Thoracic aorta (tissue), 2 donors: Measurements from ENCODE around the gene RAB3A. TPM values are rescaled to one million over a fixed set of nuclear protein-coding genes. Genes with fewer than 3 reads are reported as not detected.

Experiments
- ATAC-seq: fragments of 150-250 bp; one replicate; pipeline ENCODE4 v1.8.0; 2017; ENCODE audit warnings: low read depth; ENCODE audit not compliant: insufficient number of reproducible peaks, low FRiP score
- DNase-seq: peaks from one replicate; pipeline ENCODE4 v3.0.0-alpha.2; 2020; ENCODE audit warnings: low spot score
- H3K27ac ChIP-seq, 2 donors: fragments of 200-600 bp; sonication (generic); 1 replicate in 1 of 2; 2 replicates in 1 of 2; pipeline ENCODE4 v1.5.1; 2016; ENCODE audit warnings: mild to moderate bottlenecking in 2 of 2, moderate library complexity in 2 of 2
- H3K27me3 ChIP-seq: fragments of 200-600 bp; sonication (generic); replicated peaks from 2 replicates; pipeline ENCODE4 v1.6.0; 2016; ENCODE audit warnings: mild to moderate bottlenecking; ENCODE audit not compliant: insufficient read depth
- H3K36me3 ChIP-seq: fragments of 200-600 bp; sonication (generic); one replicate; pipeline ENCODE4 v1.5.1; 2016
- H3K4me1 ChIP-seq, 2 donors: fragments of 200-600 bp; sonication (generic); 1 replicate in 1 of 2; 2 replicates in 1 of 2; pipeline versions ENCODE4 v1.5.1 to v1.6.0; 2016; ENCODE audit warnings: low read depth in 2 of 2, mild to moderate bottlenecking in 1 of 2; ENCODE audit not compliant: control insufficient read depth in 1 of 2
- H3K4me3 ChIP-seq: fragments of 200-600 bp; sonication (generic); 2 replicates; pipeline ENCODE4 v1.5.1; 2016; ENCODE audit warnings: mild to moderate bottlenecking
- H3K9me3 ChIP-seq: fragments of 200-600 bp; sonication (generic); 2 replicates; pipeline ENCODE4 v1.5.1; 2016
- total RNA-seq, 2 donors: library from RNA; depleted of rRNA; stranded (reverse); fragments of >200 nt; gene quantifications; one replicate each; pipeline versions ENCODE4 v1.1.0 to v1.2.3, GENCODE V29; 2016
- TF ChIP-seq, protein P1 (sequence below): fragments of 200-600 bp; sonication (generic); IDR thresholded peaks from one replicate; pipeline ENCODE4 v1.5.1; 2019; ENCODE audit warnings: antibody characterized with exemption

Gene RAB3A
- total RNA-seq, 2 donors from 2014 or later: 1.9 TPM; not detected in 1

DNA sequence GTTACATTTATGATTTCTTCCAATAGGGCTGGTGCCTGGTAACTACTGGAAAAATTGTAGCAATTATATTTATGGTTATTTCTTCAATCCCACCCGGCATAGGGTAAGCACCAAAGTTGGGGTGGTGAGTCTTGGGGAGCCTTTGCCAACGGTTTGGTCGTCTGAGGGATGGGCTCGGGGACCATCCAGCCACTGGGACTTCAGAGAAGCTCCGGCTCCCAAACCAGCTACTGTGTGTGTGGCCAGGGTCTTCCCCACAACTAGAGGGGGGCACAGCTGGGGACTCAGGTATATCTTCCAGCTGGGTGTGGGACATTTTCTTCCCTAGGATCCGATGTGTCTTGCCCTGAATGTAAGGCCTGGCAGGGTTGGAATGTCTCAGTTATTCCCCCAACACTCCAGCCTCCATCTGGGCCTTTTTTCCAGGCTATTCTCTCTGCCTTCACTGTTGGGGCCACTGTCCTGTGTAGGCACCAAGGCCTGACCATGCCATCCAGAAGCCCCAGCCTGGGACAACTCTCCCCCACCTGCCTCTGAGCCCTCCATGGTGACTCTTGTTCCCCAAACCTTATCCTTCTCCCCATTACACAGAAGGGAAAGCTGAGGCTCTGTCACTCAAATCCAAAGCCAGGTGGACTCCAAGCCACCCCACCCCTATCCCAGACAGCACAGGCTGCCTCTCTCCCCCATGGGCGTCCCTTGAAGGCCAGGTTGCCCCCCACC, 31.4 kb downstream of the RAB3A start:
- DNase-seq: no peak
- TF ChIP-seq, protein P1, sequence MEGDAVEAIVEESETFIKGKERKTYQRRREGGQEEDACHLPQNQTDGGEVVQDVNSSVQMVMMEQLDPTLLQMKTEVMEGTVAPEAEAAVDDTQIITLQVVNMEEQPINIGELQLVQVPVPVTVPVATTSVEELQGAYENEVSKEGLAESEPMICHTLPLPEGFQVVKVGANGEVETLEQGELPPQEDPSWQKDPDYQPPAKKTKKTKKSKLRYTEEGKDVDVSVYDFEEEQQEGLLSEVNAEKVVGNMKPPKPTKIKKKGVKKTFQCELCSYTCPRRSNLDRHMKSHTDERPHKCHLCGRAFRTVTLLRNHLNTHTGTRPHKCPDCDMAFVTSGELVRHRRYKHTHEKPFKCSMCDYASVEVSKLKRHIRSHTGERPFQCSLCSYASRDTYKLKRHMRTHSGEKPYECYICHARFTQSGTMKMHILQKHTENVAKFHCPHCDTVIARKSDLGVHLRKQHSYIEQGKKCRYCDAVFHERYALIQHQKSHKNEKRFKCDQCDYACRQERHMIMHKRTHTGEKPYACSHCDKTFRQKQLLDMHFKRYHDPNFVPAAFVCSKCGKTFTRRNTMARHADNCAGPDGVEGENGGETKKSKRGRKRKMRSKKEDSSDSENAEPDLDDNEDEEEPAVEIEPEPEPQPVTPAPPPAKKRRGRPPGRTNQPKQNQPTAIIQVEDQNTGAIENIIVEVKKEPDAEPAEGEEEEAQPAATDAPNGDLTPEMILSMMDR: no peak
- peaks cover 11% of the 10 kb centered on the region for H3K36me3 ChIP-seq
- no peak overlapping the region for H3K4me3 ChIP-seq
- no peaks in the 10 kb centered on the region for H3K9me3 ChIP-seq
- peaks cover 6 to 12% of the 10 kb centered on the region in 2 donors for H3K4me1 ChIP-seq
- H3K27me3 ChIP-seq: no peaks in the 10 kb centered on the region
- no peak for ATAC-seq
- H3K27ac ChIP-seq: no peak overlapping the region

DNA sequence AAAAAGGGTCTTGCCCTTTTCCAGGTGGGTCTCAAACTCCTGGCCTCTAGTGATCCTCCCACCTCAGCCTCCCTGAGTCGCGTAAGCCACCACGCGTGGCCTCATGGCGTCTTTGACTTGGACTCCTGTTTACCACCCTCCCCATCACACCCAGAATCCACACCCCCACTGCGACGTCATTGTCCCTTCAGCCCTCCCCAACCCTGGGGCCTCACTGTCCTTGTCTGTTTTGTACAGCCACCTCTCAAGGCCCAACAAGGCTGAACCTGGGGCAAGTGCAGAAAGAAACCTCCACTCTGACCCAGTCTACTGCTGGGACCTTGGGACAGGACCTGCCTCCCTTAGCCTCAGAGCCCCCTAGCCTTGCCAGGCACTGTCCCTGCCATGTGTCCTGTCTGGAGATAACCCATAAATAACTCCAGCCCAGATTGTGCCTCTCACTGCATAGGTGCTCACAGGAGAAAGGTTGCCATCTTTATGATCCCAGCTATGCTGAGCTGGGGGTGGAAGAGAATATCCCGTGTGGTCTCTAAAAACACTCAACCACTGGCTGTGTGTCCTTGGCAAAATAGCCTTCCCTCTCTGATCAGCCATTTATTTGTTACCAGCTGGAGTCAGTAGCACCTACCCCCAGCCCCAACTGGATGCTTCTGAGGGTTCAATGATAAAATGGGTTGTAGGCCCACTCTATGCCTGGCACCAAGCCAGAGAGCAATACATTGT, 32.1 kb downstream of the RAB3A start:
- peaks cover 18% of the 10 kb centered on the region for H3K36me3 ChIP-seq
- no peaks in the 10 kb centered on the region for H3K9me3 ChIP-seq
- H3K4me3 ChIP-seq: no peak overlapping the region
- ATAC-seq: no peak
- TF ChIP-seq, protein P1: no peak
- peaks cover 6 to 12% of the 10 kb centered on the region in 2 donors for H3K4me1 ChIP-seq
- no peak for DNase-seq
- H3K27ac ChIP-seq: no peak overlapping the region
- H3K27me3 ChIP-seq: no peaks in the 10 kb centered on the region

DNA sequence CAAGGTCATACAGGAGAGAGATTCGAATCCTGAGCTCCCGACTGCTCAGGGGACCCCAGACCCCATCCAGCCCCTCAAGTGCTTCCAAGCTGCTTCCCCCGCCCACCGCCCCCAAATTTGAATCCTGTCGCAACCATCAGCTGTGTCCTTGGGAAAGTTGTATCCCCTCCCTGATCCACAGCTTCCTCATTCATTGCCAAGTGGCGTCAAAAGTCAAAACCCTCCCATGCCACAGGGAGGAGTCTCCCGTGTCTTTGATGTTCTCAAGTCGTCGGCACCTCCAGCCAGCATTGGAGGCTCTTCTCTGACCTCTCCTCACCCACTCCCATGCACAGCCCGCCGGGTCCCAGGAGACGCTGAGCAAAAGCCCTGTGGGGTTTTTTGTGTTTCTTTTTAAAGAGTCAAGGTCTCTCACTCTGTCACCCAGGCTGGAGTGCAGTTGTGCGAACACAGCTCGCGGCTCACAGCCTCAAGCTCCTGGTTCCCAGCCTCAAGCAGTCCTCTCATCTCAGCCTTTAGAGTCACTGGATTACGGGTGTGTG, 33.1 kb downstream of the RAB3A start:
- H3K36me3 ChIP-seq: peaks cover 22% of the 10 kb centered on the region
- ATAC-seq (no peak), DNase-seq (no peak)
- H3K4me1 ChIP-seq: peaks cover 6 to 12% of the 10 kb centered on the region in 2 donors
- H3K4me3 ChIP-seq: no peak overlapping the region
- H3K27me3 ChIP-seq: no peaks in the 10 kb centered on the region
- TF ChIP-seq, protein P1: no peak
- H3K9me3 ChIP-seq: no peaks in the 10 kb centered on the region
- peak overlapping the region in 1 of 2 donors; percentile 36 for H3K27ac ChIP-seq

DNA sequence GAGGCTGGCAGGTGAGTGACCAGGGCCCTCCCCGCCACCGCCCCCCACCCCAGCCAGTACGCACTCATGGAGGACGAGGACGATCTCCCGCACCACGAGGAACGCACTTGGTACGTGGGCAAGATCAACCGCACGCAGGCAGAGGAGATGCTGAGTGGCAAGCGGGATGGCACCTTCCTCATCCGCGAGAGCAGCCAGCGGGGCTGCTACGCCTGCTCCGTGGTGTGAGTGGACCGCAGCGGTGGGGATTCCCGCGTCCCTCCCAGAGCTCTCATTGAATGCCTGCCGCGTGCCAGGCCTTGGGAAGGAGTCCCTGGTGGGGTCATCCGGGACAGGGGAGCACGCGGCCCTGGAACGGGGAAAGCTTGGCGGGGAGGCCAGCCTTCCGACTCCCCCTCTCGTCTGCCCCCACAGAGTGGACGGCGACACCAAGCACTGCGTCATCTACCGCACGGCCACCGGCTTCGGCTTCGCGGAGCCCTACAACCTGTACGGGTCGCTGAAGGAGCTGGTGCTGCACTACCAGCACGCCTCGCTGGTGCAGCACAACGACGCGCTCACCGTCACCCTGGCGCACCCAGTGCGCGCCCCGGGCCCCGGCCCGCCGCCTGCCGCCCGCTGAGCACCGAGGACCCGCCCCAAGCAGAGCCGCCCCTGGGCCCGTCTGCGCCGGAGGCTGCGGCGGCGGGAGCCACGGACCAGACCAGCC, 35.0 kb downstream of the RAB3A start:
- no peak overlapping the region for H3K4me3 ChIP-seq
- no peaks in the 10 kb centered on the region for H3K9me3 ChIP-seq
- H3K4me1 ChIP-seq: peaks cover 0 to 6% of the 10 kb centered on the region in 2 donors
- no peak for DNase-seq
- H3K36me3 ChIP-seq: peaks cover 29% of the 10 kb centered on the region
- H3K27me3 ChIP-seq: no peaks in the 10 kb centered on the region
- H3K27ac ChIP-seq: peak overlapping the region in 1 of 2 donors; percentile 36
- TF ChIP-seq, protein P1: no peak
- no peak for ATAC-seq
